ENCODE results near the gene CCDC24. TPM values are rescaled to one million over a fixed set of nuclear protein-coding genes. Genes with fewer than 3 reads are reported as not detected.

Gene CCDC24
- total RNA-seq, 1 donor from 2014 or later: 14.5 TPM

DNA sequence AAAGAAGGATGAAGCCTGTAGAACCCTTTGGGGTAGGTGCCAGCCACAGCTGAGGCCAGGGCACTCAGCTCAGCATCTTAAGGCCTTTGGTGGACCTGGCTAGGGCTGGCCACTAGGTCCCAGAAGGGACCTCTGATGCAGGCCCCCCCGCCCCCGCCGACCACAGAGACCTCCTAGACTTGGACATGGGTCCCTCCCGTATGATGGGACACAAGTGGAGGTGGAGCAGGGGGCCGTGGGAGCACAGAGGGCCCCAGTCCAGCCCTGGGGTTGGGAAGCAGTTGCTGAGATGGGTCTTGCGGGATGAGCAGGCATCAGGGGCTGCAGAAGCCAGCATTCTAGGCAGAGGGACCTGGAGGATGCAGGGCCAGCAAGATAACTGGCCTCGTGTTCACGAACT, 9.2 kb upstream of the CCDC24 start:
- no peak for DNase-seq (ENCODE audit: extremely low spot score in 2 of 2)
- H3K36me3 ChIP-seq: peaks cover 0 to 9% of the 10 kb centered on the region in 2 donors
- H3K9me3 ChIP-seq: no peaks in the 10 kb centered on the region
- intact Hi-C loops (cut with DNase I): no loop called here
- no peak overlapping the region for H3K4me3 ChIP-seq
- peaks cover 38% of the 10 kb centered on the region for H3K4me1 ChIP-seq
- H3K27ac ChIP-seq: no peak overlapping the region
- no peak for TF ChIP-seq POLR2A (IDR thresholded peaks at IDR 0.05)
- TF ChIP-seq, protein P1, sequence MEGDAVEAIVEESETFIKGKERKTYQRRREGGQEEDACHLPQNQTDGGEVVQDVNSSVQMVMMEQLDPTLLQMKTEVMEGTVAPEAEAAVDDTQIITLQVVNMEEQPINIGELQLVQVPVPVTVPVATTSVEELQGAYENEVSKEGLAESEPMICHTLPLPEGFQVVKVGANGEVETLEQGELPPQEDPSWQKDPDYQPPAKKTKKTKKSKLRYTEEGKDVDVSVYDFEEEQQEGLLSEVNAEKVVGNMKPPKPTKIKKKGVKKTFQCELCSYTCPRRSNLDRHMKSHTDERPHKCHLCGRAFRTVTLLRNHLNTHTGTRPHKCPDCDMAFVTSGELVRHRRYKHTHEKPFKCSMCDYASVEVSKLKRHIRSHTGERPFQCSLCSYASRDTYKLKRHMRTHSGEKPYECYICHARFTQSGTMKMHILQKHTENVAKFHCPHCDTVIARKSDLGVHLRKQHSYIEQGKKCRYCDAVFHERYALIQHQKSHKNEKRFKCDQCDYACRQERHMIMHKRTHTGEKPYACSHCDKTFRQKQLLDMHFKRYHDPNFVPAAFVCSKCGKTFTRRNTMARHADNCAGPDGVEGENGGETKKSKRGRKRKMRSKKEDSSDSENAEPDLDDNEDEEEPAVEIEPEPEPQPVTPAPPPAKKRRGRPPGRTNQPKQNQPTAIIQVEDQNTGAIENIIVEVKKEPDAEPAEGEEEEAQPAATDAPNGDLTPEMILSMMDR (IDR thresholded peaks at IDR 0.05): no peak
- TF ChIP-seq POLR2AphosphoS5 (IDR thresholded peaks at IDR 0.05; ENCODE audit: insufficient read depth in 1 of 2, low read depth in 1 of 2): no peak
- no peaks in the 10 kb centered on the region for H3K27me3 ChIP-seq

DNA sequence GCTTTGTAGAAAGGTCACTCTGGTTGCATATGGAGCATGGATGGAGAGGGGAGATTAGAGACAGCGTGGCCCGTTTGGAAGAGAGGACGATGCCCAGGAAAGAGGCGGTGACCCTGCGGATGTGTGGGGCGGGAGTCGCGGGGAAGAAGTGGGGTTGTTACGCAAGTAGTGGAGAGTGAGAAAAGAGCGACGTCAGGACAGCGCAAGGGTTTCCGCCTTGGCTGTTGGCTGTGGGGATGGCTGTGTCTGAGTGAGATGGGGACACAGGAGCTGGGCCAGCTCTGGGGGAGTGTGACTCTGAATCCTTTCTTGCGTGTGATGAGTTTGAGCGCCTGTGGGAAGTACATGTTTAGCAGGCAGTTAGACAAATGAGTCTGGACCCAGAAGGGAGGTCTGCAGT, 8.6 kb upstream of the CCDC24 start:
- intact Hi-C loops (cut with DNase I): no loop called here
- H3K4me1 ChIP-seq: peaks cover 34% of the 10 kb centered on the region

DNA sequence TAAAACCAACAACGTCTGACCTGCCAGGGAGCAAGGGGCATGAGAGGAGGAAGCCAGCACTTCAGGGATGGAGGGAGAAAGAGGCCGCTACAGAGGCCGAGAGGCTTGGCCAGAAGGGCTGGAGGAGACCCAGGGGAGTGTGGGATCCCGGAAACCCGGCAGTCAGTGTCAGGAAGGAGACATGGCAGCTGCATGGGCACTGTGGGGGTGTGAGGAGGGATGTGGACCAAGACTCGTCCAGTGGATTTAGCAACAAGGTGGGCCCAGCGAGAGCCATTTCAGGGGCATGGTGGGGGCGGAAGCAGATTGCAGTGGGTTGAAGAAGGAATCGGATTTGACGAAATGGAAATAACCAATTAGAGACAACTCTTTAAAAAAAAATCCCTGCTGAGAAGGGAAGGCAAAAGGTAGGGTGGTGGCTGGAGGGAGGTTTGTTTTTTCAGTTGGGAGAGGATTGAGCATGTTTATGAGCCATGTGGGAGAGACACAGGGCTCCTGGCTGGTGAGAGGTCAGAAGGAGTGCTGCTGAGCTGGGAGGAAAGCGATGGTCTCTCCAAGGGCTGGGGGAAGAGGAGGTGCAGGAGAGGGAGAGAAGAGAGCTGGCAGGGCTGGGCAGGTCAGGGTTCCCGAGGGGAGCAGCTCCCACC, 8.0 kb upstream of the CCDC24 start:
- no peak for TF ChIP-seq POLR2A (IDR thresholded peaks at IDR 0.05)
- intact Hi-C loops (cut with DNase I): no loop called here
- Histone ChIP-seq H3K36me3 (peaks cover 0 to 8% of the 10 kb centered on the region in 2 donors), H3K4me1 (peaks cover 28% of the 10 kb centered on the region), H3K9me3 (no peaks in the 10 kb centered on the region), H3K27ac (no peak overlapping the region), H3K27me3 (no peaks in the 10 kb centered on the region), H3K4me3 (no peak overlapping the region)
- no peak for DNase-seq (ENCODE audit: extremely low spot score in 2 of 2)

More for the DNA sequence above, 8.6 kb upstream of the CCDC24 start:
- DNase-seq (ENCODE audit: extremely low spot score in 2 of 2): no peak
- Histone ChIP-seq H3K4me3 (no peak overlapping the region), H3K9me3 (no peaks in the 10 kb centered on the region), H3K27me3 (no peaks in the 10 kb centered on the region), H3K36me3 (peaks cover 0 to 8% of the 10 kb centered on the region in 2 donors), H3K27ac (no peak overlapping the region)
- TF ChIP-seq, protein P1 (IDR thresholded peaks at IDR 0.05): no peak
- TF ChIP-seq POLR2AphosphoS5 (IDR thresholded peaks at IDR 0.05; ENCODE audit: insufficient read depth in 1 of 2, low read depth in 1 of 2): no peak
- no peak for TF ChIP-seq POLR2A (IDR thresholded peaks at IDR 0.05)

DNA sequence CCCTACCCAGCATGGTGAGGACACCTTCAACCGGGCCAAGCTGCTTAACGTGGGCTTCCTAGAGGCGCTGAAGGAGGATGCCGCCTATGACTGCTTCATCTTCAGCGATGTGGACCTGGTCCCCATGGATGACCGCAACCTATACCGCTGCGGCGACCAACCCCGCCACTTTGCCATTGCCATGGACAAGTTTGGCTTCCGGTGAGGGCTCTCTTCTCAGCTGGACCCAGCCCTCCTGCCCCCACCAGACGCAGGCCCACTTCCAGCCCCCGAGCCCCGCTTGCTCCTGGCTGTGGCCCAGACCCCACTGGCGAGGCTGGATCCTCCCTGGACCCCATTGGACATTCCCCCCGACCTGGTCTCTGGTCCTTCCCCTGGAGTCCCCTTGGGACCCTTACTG, 6.5 kb upstream of the CCDC24 start:
- DNase-seq (ENCODE audit: extremely low spot score in 2 of 2): no peak
- TF ChIP-seq POLR2A (IDR thresholded peaks at IDR 0.05) (no peak), POLR2AphosphoS5 (IDR thresholded peaks at IDR 0.05; ENCODE audit: insufficient read depth in 1 of 2, low read depth in 1 of 2) (no peak)
- TF ChIP-seq, protein P1 (IDR thresholded peaks at IDR 0.05): no peak
- intact Hi-C loops (cut with DNase I): no loop called here
- peaks cover 0 to 8% of the 10 kb centered on the region in 2 donors for H3K36me3 ChIP-seq
- H3K27ac ChIP-seq: no peak overlapping the region
- no peaks in the 10 kb centered on the region for H3K9me3 ChIP-seq
- H3K27me3 ChIP-seq: no peaks in the 10 kb centered on the region
- H3K4me1 ChIP-seq: peaks cover 19% of the 10 kb centered on the region
- H3K4me3 ChIP-seq: no peak overlapping the region

DNA sequence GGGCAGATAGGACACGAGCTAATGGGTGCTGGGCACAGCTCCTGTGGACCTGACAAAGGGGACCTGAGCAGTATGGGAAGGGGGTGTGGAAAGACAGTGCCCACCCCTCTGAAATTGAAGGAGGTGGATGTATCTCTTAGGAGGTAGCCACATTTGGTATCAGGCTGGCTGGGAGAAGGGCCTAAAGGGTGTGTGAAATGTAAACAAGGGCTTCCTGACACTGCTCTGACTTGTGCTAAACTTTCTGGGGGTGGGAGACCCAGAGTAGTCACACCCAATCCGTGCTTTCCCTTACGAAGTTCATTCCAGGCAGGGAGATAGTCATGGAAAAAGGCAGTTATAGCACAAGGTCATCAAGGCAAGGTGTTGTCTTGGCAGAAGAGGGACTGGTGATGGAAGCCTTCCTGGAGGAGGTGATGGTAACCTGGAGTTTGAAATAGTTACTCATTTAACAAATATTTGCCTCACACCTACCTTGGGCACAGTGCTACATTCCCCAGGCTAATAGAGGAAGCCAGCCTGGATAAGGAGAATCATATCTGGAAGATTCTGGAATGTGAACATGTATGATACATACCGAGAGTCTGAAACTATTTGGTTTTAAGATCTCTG, 5.3 kb upstream of the CCDC24 start:
- TF ChIP-seq POLR2A (IDR thresholded peaks at IDR 0.05): no peak
- TF ChIP-seq, protein P1 (IDR thresholded peaks at IDR 0.05): no peak
- TF ChIP-seq POLR2AphosphoS5 (IDR thresholded peaks at IDR 0.05; ENCODE audit: insufficient read depth in 1 of 2, low read depth in 1 of 2): no peak
- H3K36me3 ChIP-seq: peaks cover 0 to 8% of the 10 kb centered on the region in 2 donors
- H3K4me1 ChIP-seq: peaks cover 14% of the 10 kb centered on the region
- intact Hi-C loops (cut with DNase I): no loop called here
- no peaks in the 10 kb centered on the region for H3K9me3 ChIP-seq
- H3K27me3 ChIP-seq: no peaks in the 10 kb centered on the region
- no peak overlapping the region for H3K4me3 ChIP-seq
- no peak for DNase-seq (ENCODE audit: extremely low spot score in 2 of 2)
- H3K27ac ChIP-seq: no peak overlapping the region
